Vagina (tissue), 2 donors: ENCODE results near the gene OPTC. TPM values are rescaled to one million over a fixed set of nuclear protein-coding genes. Genes with fewer than 3 reads are reported as not detected.

ENCODE experiments used
- DNase-seq, 2 donors: peaks; one replicate each; pipeline ENCODE4 v3.0.0-alpha.2; 2017; ENCODE audit errors: extremely low spot score in 2 of 2
- H3K27ac ChIP-seq: fragments of 200-600 bp; sonication (generic); one replicate; pipeline ENCODE4 v1.5.1; 2019
- H3K27me3 ChIP-seq: fragments of 200-600 bp; sonication (generic); one replicate; pipeline ENCODE4 v1.5.1; 2019
- H3K36me3 ChIP-seq, 2 donors: fragments of 200-600 bp; sonication (generic); one replicate each; pipeline ENCODE4 v1.5.1; 2017 to 2019
- H3K4me1 ChIP-seq: fragments of 200-600 bp; sonication (generic); one replicate; pipeline ENCODE4 v1.5.1; 2019
- H3K4me3 ChIP-seq, 2 donors: fragments of 200-600 bp; sonication (generic); 1 replicate in 1 of 2; 2 replicates in 1 of 2; pipeline ENCODE4 v1.5.1; 2016 to 2019
- H3K9me3 ChIP-seq: fragments of 200-600 bp; sonication (generic); one replicate; pipeline ENCODE4 v1.5.1; 2019
- POLR2A ChIP-seq, 2 donors: fragments of 450-650 bp; IDR thresholded peaks; one replicate each; pipeline ENCODE4 v1.6.1; 2017; ENCODE audit warnings: antibody characterized with exemption in 2 of 2, mild to moderate bottlenecking in 2 of 2, moderate library complexity in 2 of 2
- POLR2AphosphoS5 ChIP-seq, 2 donors: sonication (generic); formaldehyde crosslinking; IDR thresholded peaks; one replicate each; pipeline ENCODE4 v1.9.0; 2017; ENCODE audit warnings: antibody characterized with exemption in 2 of 2, mild to moderate bottlenecking in 2 of 2, low read depth in 1 of 2; ENCODE audit not compliant: insufficient read depth in 1 of 2
- intact Hi-C: fragments of 100-400 bp; cut with DNase I; formaldehyde crosslinking; loops from one replicate; pipeline ENCODE4 v1.15.1; 2023
- total RNA-seq: library from RNA; depleted of rRNA; stranded (reverse); fragments of >200 nt; gene quantifications from one replicate; pipeline ENCODE4 v1.2.3, GENCODE V29; 2016
- TF ChIP-seq, protein P1 (sequence below), 3 experiments: fragments of 450-650 bp in 2 of 3; fragments of 200-600 bp in 1 of 3; sonication (generic) in 1 of 3; IDR thresholded peaks; one replicate each; pipeline ENCODE4 v1.5.1; 2017 to 2019; ENCODE audit warnings: antibody characterized with exemption in 3 of 3, mild to moderate bottlenecking in 2 of 3, moderate library complexity in 2 of 3

The OPTC gene
- total RNA-seq, 1 donor from 2014 or later: not detected

GRCh38 chr1:203538726-203539125 lies 44.8 kb downstream of the OPTC start:
- no peaks in the 10 kb centered on the region for H3K36me3 ChIP-seq
- intact Hi-C loops: no loop called here
- H3K4me3 ChIP-seq: no peak overlapping the region
- TF ChIP-seq POLR2AphosphoS5 (IDR thresholded peaks at IDR 0.05; ENCODE audit: insufficient read depth in 1 of 2, low read depth in 1 of 2) (no peak), POLR2A (IDR thresholded peaks at IDR 0.05) (no peak)
- TF ChIP-seq, protein P1, sequence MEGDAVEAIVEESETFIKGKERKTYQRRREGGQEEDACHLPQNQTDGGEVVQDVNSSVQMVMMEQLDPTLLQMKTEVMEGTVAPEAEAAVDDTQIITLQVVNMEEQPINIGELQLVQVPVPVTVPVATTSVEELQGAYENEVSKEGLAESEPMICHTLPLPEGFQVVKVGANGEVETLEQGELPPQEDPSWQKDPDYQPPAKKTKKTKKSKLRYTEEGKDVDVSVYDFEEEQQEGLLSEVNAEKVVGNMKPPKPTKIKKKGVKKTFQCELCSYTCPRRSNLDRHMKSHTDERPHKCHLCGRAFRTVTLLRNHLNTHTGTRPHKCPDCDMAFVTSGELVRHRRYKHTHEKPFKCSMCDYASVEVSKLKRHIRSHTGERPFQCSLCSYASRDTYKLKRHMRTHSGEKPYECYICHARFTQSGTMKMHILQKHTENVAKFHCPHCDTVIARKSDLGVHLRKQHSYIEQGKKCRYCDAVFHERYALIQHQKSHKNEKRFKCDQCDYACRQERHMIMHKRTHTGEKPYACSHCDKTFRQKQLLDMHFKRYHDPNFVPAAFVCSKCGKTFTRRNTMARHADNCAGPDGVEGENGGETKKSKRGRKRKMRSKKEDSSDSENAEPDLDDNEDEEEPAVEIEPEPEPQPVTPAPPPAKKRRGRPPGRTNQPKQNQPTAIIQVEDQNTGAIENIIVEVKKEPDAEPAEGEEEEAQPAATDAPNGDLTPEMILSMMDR (IDR thresholded peaks at IDR 0.05): no peak
- H3K4me1 ChIP-seq: peaks cover 16% of the 10 kb centered on the region
- no peaks in the 10 kb centered on the region for H3K27me3 ChIP-seq
- no peak for DNase-seq
- no peak overlapping the region for H3K27ac ChIP-seq
- H3K9me3 ChIP-seq: no peaks in the 10 kb centered on the region

DNA sequence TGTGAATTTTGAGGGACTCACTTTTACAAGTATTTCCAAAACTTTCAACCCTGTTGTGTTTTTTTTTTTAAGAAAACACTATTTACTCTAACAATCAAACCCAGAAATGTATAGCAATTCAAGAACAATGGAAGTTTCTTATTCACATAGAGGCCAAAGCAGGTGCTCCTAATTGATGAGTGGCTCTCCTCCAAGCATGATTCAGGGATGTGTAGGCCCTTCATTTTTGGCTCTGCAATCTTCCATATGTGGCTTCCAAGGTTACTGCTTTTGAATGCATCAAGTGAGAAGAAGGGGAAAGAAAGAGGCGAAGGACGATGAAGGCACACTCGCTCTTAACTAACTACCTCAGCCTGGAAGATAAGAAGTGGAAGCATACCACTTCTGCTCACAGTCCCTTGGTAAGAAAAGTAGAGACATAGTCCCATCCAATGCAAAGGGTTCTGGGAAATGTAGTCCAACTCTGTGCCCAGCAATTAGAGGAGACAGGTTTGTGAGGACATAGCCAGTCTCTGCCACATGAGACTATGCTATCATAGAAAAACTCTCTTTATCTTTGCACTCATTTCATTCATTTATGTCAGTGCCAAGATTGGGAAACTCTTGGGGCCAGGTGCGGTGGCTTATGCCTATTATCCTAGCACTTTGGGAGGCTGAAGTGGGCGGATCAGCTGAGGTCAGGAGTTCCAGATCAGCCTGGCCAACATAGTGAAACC lies 46.0 kb downstream of the OPTC start:
- H3K27ac ChIP-seq: no peak overlapping the region

GRCh38 chr1:203544485-203544884 lies 50.5 kb downstream of the OPTC start:
- H3K4me3 ChIP-seq: no peak overlapping the region
- no peaks in the 10 kb centered on the region for H3K9me3 ChIP-seq
- peaks cover 15% of the 10 kb centered on the region for H3K4me1 ChIP-seq
- H3K27me3 ChIP-seq: no peaks in the 10 kb centered on the region
- intact Hi-C loops: no loop called here
- no peak overlapping the region for H3K27ac ChIP-seq
- no peak for TF ChIP-seq POLR2AphosphoS5 (IDR thresholded peaks at IDR 0.05; ENCODE audit: insufficient read depth in 1 of 2, low read depth in 1 of 2)
- TF ChIP-seq, protein P1 (IDR thresholded peaks at IDR 0.05): no peak
- no peak for TF ChIP-seq POLR2A (IDR thresholded peaks at IDR 0.05)
- no peak for DNase-seq
- no peaks in the 10 kb centered on the region for H3K36me3 ChIP-seq

More for the DNA sequence above, 46.0 kb downstream of the OPTC start:
- H3K9me3 ChIP-seq: no peaks in the 10 kb centered on the region
- H3K27me3 ChIP-seq: no peaks in the 10 kb centered on the region
- no peaks in the 10 kb centered on the region for H3K36me3 ChIP-seq
- no peak for DNase-seq
- no peak overlapping the region for H3K4me3 ChIP-seq
- intact Hi-C loops: no loop called here
- H3K4me1 ChIP-seq: peaks cover 7% of the 10 kb centered on the region
- TF ChIP-seq POLR2AphosphoS5 (IDR thresholded peaks at IDR 0.05; ENCODE audit: insufficient read depth in 1 of 2, low read depth in 1 of 2) (no peak), POLR2A (IDR thresholded peaks at IDR 0.05) (no peak)
- TF ChIP-seq, protein P1 (IDR thresholded peaks at IDR 0.05): no peak

DNA sequence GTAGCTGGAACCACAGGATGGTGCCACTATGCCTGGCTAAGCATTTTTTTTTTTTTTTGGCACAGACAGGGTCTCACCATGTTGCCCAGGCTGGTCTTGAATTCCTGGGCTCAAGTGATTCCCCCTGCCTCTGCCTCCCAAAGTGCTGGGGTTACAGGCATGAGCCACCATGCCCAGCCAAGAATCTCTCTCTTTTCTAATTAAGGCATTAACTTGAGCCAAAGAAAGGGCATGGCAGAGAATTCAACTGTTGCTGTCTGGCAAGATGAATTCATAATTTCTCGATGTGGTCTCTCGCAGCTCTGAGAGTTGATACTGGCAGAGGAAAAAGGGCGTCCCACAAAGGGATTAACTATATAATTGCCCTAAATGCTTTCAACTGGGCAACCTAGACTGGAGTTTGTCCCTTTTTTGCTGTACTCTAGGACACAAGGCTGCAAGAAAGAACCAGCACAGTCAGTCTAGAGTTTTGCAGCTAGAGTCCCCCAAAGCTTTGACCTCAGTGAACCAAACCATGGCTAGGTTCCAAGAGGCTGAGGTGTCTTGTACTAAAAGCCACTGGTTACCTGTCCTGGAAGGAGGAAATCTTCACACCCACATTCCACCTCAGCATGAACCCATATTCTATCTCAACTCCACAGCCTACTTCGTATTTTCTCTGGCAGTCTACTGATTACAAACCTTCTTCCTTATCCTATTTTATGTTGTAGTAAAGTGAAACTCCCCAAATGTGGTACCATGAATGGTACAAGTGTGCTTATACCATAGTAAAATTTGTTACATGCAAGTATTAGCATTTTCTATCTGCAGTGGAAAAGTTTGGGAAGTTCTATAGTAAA lies 51.2 kb downstream of the OPTC start:
- H3K4me1 ChIP-seq: peaks cover 15% of the 10 kb centered on the region
- no peak for TF ChIP-seq POLR2A (IDR thresholded peaks at IDR 0.05)
- no peak for TF ChIP-seq POLR2AphosphoS5 (IDR thresholded peaks at IDR 0.05; ENCODE audit: insufficient read depth in 1 of 2, low read depth in 1 of 2)
- TF ChIP-seq, protein P1 (IDR thresholded peaks at IDR 0.05): no peak
- intact Hi-C loops: no loop called here
- H3K4me3 ChIP-seq: no peak overlapping the region
- H3K27me3 ChIP-seq: no peaks in the 10 kb centered on the region
- H3K36me3 ChIP-seq: no peaks in the 10 kb centered on the region
- no peak overlapping the region for H3K27ac ChIP-seq
- no peak for DNase-seq
- H3K9me3 ChIP-seq: no peaks in the 10 kb centered on the region
